Epithelial cell of proximal tubule (primary cell): ENCODE measurements around the gene NFKB2. TPM values are rescaled to one million over a fixed set of nuclear protein-coding genes. Genes with fewer than 3 reads are reported as not detected.

Experiments
- DNase-seq: peaks from one replicate; pipeline ENCODE4 v3.0.0-alpha.2; 2011; ENCODE audit warnings: low read depth
- H3K4me3 ChIP-seq: 2 replicates; pipeline ENCODE4 v1.5.1; 2011; ENCODE audit warnings: low read depth, mild to moderate bottlenecking, low read length
- CTCF ChIP-seq: conservative IDR thresholded peaks from 2 replicates; pipeline ENCODE4 v1.5.1; 2012; ENCODE audit warnings: low read depth, mild to moderate bottlenecking, low read length
- total RNA-seq: library from RNA; depleted of rRNA; stranded (reverse); fragments of >200 nt; gene quantifications from 2 replicates; pipeline ENCODE4 v1.2.3, GENCODE V29; 2015

NFKB2 gene
- 73.9 and 84.9 TPM in 2 replicates for total RNA-seq

DNA sequence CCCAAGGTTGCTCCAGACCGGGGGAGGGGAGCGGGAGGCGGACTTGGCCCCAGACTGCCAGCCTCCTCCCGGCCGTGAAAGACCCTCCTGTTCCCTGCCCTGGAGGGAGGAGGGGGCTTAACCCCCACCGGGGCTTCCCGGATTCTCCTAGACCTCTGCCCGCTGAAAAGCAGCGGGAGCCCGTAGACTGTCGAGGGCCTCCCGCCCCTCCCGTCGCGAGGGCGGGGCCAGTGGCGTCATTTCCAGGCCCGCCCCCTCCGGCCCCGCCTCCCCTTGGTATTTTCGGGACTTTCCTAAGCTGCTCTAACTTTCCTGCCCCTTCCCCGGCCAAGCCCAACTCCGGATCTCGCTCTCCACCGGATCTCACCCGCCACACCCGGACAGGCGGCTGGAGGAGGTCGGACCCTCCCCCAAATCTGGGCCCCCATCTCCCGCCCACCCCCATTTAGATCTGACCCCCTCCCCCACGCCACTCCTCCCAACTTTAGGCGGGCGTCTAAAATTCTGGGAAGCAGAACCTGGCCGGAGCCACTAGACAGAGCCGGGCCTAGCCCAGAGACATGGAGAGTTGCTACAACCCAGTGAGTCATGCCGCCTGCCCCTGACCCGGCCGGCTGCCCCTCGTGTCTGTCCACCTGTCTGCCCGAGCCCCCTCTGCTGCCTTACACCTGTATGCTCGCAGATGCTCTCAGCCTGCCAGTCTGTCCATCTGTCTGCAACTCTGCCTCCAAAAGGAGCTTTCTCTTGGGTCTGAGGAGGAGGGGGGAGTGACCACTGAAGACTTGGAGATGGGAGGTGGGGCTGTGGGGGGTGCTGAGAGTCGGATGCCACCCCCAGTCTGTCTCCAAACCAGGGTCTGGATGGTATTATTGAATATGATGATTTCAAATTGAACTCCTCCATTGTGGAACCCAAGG, at the start of gene NFKB2:
Gene NFKB2, plus strand, starts transcription at position 306 of the 917 bp plus-strand sequence. Its CDS starts 255 bp downstream, at position 561.
- peak within 1 kb of the TSS; percentile 68 for H3K4me3 ChIP-seq
- DNase-seq, result no peak
- TF ChIP-seq CTCF, result no peak

- no peak for DNase-seq
- H3K4me3 ChIP-seq, result no peak overlapping the region
- TF ChIP-seq CTCF, result peak; percentile 95
Observed at GRCh38 chr10:102347236-102347828, 48.2 kb upstream of the NFKB2 start.

DNA sequence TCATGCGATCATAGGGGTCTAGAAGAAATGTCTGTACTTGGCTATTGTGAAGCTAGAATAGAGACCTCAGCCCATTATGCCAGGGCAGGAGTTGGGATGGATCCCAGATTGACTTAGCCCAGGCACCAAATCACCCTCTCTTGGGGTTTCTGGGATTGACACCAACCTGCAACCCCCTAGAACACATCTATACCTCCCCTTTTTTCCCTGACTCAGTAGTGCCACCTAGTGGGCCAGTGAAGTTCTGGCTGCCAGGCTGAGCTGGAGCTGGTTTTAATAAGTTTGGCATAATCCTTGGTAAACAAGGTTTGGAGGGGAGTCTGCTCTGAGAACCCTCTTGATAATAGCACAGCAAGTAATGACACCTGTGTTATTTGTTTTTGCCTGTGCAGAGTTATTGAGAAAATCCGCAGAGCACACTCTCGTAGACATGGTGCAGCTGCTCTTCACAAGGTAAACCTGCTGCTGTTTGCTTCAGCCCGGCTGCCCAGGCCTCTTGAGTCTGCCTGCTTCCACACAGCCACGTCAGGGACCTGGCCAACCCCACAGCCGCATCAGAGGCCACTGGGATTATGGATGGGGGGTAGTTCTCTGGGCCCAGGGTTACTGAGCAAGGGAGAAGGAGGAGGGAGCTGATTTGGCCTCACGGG, 43.3 kb upstream of the NFKB2 start:
- TF ChIP-seq CTCF, result peak; percentile 97
- no peak for DNase-seq
- H3K4me3 ChIP-seq, result no peak overlapping the region

DNA sequence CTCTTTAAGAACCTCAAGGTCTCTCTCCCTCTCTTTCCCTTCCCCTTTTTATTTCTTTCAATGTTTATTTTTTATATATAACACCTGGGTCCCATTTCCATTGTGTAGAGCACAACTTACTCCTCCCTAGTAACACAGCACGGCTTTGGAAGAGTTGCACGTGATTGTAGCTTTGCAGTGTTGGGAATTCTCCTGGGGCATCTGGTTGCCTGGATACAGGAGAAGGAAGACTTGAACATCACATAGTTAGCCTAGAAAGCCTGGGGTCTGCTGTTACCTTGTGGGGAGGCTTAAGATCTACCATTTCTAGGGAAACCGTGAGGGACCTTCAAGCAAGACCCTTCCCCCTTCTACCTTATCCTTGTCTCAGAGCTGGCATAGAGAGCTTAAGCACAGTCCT, 41.1 kb upstream of the NFKB2 start:
- TF ChIP-seq CTCF, result no peak
- DNase-seq, result no peak
- no peak overlapping the region for H3K4me3 ChIP-seq

DNA sequence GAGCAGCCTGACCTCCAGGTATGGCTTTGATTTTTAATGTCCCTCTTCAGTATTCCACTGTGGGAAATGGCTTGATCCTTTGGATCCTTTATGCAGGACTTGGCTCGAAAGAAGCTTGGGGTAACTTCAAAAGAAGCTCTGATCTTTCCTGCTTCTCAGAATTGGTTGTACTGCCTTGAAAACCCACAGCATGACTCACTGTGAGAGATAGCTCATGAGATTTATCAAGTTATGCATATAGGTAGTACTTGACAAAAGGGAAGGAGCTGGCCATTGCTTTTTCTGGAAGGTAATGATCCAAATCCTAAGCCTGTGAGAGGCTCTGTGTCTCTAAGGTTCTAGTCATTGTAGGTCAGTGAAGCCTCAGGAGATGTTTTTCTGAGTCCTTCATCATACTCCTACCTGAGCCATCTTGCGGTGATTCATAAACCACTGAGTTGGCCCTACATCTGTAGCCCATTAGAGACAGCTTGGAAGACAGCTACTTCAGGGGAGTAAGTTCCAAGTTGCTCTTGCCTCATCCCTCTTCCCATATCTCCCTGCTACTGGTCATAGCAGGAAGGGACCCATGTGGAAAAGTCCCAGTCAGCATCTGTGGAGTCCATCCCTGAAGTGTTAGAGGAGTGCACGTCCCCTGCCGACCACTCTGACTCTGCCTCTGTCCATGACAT, 36.7 kb upstream of the NFKB2 start:
- TF ChIP-seq CTCF, result no peak
- no peak overlapping the region for H3K4me3 ChIP-seq
- no peak for DNase-seq

DNA sequence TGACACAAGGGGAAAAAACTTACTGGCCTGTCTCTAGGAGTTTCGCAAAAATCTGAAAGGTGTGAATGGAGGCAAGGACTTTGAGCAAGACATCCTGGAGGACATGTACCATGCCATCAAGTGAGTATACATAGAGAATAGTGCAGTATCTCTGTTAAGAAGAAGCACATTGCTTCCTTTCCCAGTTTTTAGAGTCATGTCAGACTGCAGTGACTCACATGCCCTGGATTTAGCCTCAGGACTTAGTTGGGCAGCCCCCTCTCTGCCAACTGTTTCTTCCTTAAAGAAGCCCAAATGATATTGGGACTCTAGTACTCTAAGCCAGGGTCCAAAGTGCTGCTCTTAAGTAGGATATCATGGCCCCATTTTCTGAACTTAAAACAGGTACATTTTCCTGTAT, 28.1 kb upstream of the NFKB2 start:
- H3K4me3 ChIP-seq, result no peak overlapping the region
- no peak for DNase-seq
- TF ChIP-seq CTCF, result no peak
